Stimulated activated CD4-positive, alpha-beta T cell treated with anti-CD3 and anti-CD28 coated beads, Interleukin-1b, Interleukin-23, amount 100 ng/mL, for 24 hours (primary cell): Measurements from ENCODE around the gene DOCK11.

Experiments used
- DNase-seq, 4 experiments: peaks; one replicate each; pipeline ENCODE4 v3.0.0-alpha.2; 2020; ENCODE audit warnings: low read depth in 4 of 4, low spot score in 1 of 4

Gene DOCK11

DNA sequence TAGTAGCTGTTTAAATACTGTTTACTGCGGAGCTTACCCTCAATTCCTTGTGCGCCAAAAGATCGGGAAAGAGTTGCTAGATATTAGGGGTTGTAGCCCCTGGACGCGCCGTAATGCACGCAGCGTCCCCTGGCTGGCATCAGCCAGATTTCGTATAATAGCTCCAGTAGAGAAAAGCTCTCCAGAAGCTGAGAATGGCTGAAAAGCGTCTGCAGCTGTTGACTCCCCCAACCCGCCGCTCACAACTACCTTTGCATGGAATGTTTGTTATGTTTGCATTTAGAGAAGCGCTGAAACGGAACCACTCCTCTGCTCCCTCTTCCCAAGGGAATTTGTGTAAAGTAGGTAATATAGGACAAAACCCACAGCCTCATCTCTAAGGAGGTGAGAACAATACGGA is 3.7 kb downstream of the DOCK11 start:
- DNase-seq: no peak

DNA sequence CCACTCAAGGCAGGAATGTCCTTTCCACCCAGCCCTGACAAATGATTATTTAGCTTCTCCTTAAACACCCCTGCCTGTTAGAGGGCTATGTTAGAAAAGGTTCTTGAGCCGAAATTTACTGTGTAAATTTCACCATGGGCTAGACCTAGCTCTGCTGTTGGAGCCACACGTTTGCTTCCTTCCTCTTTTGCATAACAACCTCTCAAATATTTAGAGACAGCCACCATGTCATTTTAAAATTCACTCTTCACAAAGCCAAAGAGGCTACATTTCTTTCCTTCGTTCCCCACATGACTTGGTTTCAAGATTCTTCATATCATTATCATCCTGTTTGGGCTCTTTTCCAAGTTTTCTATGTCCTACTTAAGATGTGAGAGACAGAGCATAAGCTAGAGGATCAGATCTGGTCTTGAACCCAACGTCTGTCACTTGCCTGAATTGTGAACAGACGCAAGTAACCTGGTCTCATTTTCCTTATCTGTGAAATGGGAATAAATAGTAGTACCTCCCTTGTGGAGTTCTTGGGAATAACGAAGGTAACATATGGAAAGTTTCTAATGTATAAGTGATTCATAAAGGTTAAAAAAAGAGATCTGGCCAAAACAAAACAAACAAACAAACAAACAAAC is 6.7 kb downstream of the DOCK11 start:
- DNase-seq: no peak

DNA sequence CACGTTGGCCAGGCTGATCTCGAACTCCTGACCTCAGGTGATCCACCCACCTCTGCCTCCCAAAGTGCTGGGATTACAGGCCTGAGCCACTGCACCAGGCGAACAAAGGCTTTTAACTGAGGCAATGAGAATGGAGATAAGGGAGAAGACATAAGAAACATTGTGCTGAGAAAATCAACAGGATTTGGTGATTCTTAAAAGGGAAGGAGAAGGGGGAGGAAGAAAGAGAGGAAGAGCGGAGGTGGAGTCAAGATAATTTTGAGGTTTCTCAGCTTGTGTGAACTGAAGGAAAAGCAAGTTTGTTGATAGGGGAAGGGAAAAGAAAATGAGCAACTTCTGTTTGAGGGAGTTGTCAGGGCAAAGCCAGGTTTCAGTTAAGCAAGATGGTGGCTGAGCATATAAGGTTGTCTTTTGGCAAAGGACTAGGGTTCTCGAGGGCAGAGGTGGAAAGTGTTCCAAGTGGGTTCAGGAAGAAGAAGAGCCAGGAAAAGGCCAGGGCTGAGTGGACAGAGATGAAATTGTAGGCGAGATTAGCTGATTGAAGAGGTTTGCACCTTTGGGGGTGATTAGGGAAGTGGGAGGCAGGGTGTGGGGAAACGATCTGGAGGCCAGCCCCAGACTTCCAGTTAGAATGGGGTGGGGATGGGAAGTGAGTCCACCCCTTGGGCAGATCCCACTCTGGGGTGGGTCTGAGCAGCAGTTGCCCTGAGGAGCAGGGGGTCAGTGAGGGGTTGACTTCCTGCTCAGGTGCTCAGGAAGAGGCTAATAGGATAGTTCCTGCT is 7.8 kb downstream of the DOCK11 start:
- DNase-seq: no peak

DNA sequence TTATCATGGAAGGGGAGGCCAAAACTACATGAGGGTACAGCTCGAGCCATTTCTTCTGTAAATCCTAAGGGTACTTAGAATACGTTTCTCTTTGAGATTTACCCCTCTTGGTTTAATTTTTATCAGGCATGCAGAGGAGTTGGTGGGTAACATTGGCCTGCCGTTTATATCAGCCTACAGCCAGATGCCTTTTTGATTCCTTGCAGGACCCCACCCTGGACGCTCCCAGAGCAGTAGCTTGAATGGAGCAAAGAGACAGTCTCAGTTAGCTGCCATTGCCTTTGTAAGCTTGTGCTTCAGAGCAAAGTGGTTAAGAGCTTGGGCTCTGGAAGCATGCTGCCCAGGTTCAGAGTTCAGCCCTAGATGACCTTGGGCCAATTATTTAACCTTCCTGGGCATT is 9.0 kb downstream of the DOCK11 start:
- DNase-seq: no peak

DNA sequence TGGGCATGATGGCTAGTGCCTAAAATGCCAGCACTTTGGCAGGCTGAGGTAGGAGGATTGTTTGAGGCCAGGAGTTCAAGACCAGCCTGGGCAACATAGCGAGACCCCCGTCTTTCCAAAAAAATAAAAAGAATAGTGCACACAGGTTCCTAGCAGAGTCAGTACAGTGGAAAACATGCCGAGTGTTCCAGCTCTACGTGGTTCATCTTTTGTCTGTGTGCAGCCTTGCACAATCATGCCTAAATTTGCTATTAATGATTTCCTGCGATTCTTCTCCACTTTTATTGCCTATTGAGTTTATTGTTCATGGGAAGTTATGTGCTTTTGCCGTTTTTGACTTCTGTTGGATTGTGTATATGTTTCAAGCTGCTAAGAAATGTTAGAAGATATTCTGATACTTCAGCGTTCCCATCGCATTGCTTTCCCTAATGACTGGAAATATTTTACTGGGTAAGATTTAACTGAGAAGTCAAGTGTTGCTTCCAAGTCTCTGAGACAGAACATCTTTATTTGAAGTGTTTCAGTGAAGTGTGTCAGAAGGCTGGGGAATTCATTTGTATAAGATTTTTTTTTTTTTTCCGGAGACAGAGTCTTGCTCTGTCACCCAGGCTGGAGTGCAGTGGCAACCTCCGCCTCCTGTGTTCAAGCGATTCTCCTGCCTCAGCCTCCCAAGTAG is 11.3 kb downstream of the DOCK11 start:
- DNase-seq: no peak

DNA sequence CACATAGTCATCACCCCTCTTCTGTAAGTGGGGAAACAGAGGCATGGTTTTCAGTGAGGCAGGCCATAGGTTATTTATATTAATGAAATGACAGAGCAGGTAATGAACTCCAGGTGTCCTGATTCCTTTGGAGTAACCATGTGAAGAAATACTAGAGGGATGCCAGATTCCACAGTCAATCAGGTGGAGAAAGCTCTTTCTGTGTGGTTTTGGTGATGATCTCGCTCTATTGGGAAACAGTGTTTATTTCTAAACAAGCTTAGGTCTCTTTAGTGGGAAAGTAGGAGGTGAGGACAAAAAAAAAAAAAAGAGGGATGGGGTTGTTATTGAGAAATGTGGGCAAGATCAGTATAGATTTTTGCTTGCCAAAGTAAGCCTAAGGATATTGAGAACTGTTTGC is 12.2 kb downstream of the DOCK11 start:
- DNase-seq: no peak

DNA sequence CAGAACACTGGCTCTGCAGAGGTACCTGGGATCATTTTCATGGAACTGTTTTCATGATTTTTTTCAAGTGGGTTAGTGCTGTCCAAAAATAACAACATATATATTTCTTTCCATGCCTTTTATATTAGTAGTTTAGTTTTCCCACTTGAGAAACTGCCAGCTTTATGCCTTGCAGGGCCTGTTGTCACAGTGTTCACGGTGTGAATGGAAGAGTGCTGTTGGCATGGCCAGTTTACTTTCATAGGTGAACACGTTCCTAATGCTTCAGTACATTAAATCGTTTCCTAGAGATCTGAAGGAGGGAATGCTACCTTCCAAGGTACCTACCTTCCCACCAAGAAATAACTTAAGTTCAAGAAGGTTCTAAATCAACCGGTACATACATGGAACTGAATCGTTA is 12.6 kb downstream of the DOCK11 start:
- DNase-seq: no peak

DNA sequence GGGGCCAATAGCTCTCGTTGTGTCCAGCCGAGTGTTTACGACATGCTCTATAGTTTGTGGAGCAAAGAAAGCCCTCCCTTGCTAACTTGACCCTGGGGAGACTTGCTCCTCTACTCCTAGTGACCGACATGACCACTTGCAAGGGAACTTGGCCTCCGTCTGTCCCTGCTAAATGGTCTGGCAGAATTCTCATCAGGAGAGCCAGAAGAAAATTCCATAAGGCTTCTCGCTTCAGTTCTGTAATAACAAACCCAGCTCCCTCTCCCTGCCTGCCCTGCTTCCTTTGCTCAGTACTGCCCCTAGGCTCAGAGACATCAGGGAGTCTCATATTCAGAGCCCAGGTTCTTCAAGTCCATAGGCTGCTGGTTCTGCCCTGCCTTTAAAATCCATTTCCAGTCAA is 13.0 kb downstream of the DOCK11 start:
- no peak for DNase-seq

DNA sequence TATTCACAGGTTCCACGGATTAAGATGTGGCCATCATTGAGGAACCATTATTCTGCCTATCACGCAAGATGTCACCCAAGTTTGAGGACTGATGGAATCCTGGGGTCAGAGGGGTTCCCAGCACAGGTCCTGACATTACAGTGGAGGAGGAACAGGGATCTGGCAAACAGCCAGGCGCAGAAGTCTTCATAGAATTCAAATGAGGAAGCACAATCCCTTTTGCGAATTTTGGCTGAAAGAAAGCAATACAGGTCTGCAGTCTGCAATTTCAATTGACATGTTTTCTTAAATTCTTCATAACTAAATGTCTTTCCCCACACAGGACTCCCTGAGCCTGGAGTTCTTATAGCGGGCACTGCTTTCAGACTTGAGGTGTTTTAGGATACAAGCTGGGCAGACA is 14.5 kb downstream of the DOCK11 start:
- DNase-seq: no peak

DNA sequence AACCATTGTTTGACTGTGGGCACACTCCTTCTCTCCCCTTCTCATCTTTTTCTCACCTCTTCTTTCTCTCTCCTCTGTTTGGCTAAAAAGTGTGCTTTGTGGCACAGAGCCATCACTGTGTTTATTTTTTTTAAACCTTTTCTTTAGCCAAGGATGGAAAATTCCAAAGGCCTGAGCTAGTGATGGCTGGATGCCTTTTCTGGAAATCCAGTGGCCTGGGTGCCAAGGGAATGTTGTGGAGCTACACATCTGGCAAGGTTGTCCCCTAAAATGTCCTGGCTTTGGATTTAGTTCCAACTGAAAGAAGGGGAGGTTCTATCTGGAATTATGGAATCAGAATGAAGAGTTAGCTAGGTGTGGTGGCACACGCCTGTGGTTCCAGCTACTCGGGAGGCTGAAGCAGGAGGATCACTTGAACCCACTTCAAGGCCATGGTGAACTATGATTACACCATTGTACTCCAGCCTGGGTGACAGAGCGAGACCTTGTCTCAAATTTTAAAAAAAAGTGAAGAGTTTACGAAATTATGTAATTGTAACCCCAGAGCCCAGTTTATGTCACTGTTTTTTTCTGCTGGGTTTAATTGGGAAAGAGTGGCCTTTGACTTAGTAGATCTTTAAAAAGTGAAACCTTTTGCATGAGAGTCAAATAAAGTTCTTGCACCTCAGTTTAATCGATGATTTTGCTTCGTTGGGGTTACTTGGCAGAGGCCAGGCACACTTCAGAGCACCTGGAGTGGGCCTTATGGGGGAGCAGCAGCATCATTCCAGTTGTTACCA is 17.7 kb downstream of the DOCK11 start:
- DNase-seq: no peak

DNA sequence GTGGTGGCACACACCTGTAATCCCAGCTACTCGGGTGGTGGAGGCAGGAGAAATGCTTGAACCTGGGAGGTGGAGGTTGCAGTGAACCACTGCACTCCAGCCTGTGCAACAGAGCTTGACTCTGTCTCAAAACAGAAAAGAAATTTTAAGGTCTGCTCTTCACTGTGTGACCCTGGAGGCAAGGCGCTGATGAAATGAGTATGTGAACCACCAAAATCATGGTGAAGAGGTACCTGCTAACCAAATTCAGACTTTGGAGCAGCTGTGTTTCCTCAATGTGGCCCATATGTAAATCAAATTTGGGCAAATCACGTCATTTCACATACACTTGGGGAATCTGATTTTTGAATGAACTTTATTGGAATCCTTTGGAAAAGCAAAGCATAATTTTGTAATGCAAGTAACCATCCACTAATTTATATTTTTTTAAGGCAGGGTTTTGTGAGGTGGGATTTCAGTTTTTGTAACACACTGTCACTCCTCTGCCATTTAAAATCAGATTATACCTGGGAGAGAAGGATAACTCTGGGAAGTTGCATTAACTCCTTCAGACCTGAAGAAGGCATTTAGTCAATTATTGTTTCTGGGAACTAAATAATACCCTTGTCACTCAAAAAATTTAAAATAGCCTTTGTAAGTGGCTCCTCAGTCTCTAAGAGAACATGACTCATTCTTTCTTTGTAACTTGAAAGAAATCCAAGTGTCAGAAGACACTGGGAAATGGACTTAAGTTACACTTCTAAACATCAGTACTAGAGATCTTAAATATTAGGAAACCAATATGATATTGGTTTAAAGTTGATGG is 24.0 kb downstream of the DOCK11 start:
- no peak for DNase-seq

DNA sequence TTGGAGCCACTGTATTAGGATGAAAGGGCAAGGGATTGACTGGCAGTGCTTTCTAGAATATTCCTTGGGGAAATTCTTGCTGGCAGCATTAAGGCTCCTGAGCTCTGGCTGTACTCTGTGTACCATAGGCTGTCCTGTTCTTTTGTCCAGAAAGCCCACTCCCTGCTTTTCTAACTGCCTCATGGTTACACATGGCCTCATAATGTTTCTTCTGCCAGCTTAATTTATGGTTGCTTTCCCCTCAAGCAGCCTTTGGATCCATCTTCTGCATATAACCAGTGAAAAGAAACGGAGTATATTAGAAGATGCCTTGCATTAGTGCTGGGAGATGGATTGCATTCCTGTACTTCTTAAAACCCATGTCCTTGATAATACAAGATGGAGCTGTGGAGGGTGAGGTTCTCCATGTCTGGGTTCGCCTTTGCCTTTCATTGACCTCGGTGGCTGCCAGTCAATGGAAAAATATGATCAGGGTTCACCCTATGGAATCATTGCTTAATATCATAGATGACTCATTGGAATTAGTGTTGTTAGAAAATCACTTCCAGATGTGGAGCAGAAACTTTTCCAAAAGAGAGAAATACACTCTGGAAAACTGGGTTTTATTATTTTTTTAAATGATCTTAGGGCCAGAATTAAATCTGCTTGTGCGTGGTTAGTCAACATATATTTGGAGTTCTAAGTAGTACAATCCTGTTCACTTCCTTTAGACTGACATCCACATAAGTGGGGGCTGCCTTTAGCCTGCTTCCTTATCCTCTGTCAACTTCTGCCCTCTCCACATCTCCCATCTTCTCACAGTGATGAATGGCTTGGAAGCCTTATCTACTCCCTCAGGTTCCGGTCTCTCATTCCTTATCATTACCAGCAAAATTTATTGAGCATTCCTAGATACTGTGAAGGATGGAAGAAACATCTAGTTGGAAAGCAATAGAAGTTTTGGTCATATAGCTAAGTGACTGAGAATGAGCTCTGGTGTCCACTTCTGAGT is 24.9 kb downstream of the DOCK11 start:
- no peak for DNase-seq

DNA sequence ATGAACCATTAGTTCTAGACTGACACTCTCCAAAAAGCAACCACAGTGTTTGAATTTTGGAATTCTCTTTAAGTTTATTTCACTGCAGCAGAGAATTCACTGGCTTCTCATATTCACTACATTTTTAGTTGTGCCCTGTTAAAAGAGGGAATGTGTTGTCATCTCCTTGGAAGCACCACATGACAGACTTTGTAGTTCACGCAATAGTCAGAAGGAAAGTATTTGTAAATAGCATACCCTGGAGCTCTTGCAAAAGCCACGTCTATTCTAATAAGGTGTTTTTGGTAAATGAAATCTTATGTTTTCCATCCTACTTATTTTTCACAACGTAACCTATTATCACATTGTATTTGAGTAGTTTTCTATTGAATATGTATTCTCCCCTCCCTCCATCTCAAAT is 25.8 kb downstream of the DOCK11 start:
- DNase-seq: no peak

DNA sequence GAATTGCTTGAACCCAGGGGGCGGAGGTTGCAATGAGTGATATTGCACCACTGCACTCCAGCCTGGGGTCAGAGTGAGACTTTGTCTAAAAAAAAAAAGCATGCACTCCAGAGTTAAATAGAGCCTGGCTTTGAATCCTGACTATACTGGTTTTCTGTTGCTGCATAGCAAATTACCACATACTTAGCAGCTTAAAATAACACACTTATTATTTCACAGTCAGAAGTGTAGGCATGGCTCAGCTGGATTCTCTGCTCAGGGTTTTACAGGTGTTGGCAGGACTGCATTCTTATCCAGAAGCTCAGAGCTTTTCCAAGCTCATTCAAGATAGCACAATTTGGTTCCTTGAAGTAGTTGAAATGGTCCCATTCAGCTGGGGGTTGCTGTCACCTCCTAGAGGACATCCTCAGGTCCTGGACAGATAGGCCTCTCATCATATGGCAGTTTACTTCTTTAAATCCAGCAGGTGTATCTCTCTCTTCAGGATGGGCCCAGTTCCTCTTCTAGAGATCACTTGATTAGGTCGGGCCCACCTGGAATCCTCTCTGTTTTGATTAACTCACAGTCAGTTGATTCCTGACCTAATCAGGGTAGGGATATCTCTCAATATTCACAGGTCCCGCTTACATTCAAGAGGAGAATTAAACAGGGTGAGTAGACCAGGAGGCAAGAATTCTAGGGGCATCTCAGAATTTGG is 26.8 kb downstream of the DOCK11 start:
- DNase-seq: no peak

DNA sequence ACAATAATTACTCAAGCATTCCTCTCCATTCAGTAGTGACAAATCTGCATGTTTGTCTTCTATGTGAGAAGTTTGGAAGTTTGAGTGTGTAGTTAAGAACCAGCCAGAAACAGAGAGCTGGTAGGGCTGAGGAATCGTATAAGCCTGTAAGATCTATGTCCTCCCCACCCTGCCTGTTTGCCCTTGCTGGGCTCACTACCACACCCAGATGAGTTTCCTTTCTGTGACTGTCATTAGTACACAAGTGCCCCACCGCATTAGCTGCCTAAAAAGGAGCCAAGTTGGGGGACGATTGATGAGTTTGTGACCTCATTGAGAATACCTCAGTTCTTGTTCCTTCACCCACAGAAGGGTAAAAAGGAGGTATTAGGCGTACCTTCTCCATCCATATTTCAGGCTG is 28.3 kb downstream of the DOCK11 start:
- DNase-seq: no peak

DNA sequence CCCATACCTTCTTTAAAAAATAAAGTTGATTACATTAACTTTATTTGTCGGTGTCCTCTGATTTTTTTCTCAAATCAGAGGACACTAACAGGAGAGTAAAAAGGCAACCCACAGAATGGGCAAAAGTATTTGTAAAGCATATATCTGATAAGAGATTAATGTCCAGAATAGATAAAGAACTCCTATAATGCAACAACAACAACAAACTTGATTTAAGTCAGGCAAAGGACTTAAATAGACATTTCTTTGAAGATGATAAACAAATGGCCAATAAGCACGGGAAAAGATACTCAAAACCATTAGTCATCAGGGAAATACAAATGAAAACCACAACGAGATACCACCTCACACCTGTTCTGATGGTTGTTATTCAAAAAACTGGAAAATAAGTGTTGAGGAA is 28.7 kb downstream of the DOCK11 start:
- DNase-seq: no peak

DNA sequence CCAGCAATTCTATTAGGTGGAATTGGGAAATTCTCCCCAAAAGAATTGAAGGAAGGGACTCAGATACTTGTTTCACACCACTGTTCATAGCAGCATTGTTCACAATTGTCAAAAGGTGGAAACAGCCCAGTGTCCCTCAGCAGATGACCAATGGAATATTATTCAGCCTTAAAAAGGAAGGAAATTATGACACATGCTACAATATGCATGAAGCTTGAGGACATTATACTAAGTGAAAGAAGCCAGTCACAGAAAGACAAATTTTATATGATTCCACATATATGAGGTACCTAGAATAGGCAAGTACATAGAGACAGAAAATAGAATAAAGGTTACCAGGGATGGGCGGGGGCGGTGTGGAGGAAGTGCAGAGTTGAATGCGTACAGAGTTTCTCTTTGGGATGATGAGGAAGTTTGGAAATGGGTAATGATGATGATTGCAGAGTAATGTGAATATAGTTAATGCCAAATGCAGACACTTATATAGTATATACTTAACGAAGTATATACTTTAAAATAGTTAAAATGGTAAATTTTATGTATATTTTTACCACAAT is 29.6 kb downstream of the DOCK11 start:
- no peak for DNase-seq

DNA sequence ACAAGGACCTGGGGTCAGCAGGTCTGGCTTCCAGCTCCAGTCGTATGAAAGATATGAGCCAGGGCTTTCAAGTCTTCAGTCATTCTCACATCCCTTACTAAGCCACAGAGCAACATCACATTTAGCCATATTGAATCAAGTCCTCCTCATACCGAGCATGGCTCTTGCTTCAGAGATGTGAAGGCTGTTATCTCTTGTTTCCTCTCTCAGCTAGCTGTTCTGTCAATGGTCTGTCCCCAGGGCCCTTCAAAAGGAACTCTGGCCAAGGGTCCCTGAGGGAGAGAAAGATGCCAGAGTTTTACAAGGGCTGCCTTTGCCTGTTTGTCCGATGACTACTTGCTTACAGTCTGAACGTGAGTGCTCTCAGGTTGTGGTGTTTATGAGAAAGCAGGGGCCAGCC is 30.5 kb downstream of the DOCK11 start:
- DNase-seq: no peak
